Placental pericyte (primary cell): Measurements from ENCODE around the gene C1orf174. TPM values are rescaled to one million over a fixed set of nuclear protein-coding genes. Genes with fewer than 3 reads are reported as not detected.

Experiments used
- total RNA-seq: library from RNA; depleted of rRNA; stranded (reverse); fragments of >200 nt; gene quantifications from 2 replicates; pipeline ENCODE4 v1.2.3, GENCODE V29; 2012

Gene C1orf174
- 24.9 and 42.5 TPM in 2 replicates for total RNA-seq

DNA sequence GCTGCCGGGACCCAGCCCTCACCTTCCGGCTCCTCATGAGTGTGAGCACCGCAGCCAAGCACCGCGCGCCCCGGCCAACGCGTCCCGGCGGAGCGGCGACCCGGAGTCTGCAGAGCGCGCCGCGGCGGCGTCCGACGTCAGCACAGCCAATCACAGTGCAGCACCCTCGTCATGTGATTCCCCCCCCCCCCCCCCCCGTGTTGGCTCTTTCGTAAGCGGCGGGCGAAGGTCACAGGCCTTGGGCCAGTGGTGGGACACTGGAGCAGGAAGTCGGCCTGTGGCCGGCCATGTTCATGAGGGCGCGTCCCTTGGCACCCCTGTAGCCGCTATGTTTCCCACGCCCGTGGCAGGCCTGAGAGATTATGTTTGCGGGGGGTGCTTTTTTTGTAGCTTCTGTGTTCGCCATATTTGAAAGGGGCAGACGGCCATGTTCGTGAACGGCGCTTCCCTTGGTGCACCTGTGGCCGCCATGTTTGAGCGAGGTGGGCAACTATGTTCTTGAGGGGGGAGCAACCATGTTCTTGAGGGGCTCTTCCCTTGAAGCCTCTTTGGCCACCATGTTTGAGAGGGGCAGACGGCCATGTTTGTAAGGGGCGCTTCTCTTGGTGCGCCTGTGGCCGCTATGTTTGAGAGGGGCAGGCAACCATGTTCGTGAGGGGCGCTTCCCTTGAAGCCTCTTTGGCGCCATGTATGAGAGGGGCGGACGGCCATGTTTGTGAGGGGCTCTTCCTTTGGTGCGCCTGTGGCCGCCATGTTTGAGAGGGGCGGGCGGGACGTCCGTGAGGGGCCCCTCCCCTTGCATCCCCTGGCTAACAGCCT lies at the start of gene C1orf174:
C1orf174 (minus strand) TSS at position 123 of the 819 bp plus-strand sequence; CDS start at position 37, 86 bp downstream.

DNA sequence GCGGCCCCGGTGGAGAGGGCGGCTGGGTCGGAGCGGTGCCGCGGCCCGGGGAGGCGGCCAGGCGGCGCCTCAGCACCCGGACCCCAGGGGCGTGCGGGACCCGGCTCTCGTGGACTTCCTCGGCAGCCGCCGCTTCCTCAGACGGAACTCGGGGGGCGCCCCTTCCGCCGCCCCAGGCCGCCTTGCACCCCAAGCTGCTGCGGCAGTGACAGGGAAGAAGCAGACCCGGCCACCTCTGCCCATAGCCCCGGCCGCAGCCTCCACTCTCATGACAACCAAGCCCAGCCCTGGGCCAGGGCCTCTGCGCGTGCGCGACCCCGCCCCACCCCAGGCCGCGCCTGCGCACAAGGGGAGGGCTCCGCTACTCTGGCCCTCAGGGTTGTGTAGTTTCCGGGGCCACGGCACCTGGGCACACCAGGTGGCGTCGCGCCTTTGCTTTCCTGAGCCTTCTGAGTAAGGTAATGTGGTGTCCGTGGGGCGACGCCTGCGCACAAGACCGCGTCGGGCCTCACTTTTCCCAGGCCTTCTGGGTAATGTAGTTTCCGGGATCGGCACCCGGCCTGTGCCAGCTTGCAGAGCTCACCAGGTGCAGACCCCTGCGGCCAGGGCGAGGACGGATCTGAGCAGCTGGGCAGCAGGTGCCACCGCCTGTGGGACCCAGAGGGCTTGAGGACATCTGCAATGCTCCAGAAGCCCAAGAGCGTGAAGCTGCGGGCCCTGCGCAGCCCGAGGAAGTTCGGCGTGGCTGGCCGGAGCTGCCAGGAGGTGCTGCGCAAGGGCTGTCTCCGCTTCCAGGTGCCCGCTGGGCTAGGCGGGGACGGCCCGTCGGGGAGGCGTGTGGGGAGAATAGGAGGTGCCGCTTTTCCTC lies 42.9 kb downstream of the C1orf174 start, which contains the start of the genes CEP104 and DFFB:
CEP104 (minus strand) TSS at position 289 of the 868 bp plus-strand sequence. CDS start 4,804 bp downstream, outside the sequence.
DFFB (plus strand) TSS at position 554 of the 868 bp plus-strand sequence; CDS start at position 682, 128 bp downstream.

Other genes starting within 250 kb of the C1orf174 start
- not detected in 2 replicates for gene TP73, start 247.8 kb downstream of the C1orf174 start, total RNA-seq
- not detected in 2 replicates for gene CCDC27, start 147.8 kb downstream of the C1orf174 start, total RNA-seq
- 1.1 and 2.6 TPM in 2 replicates for gene SMIM1, start 127.5 kb downstream of the C1orf174 start, total RNA-seq
- gene LRRC47, start 103.8 kb downstream of the C1orf174 start, total RNA-seq: 32.8 and 44.4 TPM in 2 replicates
- 31.3 and 35.4 TPM in 2 replicates for gene CEP104, start 43.1 kb downstream of the C1orf174 start, total RNA-seq
- 5.7 and 12.0 TPM in 2 replicates for gene DFFB, start 42.8 kb downstream of the C1orf174 start, total RNA-seq